ENCODE data around the gene BABAM2.

BABAM2 gene

GRCh38 chr2:27956888-27957287, 66.4 kb downstream of the BABAM2 start:
- TF ChIP-seq CTCF (IDR thresholded peaks at IDR 0.05; ENCODE audit: low read depth, low read length), result no peak
- DNase-seq (ENCODE audit: low read depth in 2 of 2), result peak; percentile 79 to 92
- no peak overlapping the region for H3K4me3 ChIP-seq (replicated peaks in 1 of 2; ENCODE audit: low read depth in 2 of 2, low read length in 2 of 2)

DNA sequence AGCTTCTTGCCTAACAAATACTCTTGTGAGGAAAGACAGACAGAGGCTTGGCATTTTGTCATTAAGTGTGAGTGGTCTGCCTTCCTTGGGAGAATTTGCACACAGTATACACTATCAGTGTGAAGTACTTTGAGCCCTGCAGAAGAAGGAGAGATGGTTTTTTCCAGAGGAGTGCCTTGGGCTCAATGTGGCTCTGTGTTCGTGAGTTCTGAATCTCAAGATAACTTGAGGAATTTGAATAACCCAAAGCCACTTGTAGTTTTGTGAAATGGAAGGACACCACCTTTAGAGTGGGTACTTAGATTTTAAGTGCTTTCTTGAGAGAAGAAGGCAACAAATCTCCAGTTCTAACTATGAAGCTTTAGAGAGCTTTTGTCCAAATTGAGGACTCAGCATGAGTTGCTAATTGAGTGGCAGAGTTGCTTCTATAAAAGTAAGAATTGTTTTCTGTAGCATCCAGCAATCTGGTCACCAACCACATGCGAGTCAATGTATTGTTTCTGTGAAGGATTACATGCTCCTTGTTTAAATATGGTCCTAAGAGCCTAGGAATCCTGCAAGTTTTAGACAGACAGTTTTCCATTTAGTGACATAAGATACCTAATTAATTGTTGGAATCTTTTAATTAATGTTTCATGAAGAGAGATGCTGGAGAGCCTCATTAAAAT, 68.3 kb downstream of the BABAM2 start:
- peak; percentile 16 to 43 for DNase-seq (ENCODE audit: low read depth in 2 of 2)
- no peak for TF ChIP-seq CTCF (IDR thresholded peaks at IDR 0.05; ENCODE audit: low read depth, low read length)
- no peak overlapping the region for H3K4me3 ChIP-seq (replicated peaks in 1 of 2; ENCODE audit: low read depth in 2 of 2, low read length in 2 of 2)

GRCh38 chr2:27959496-27959895, 69.0 kb downstream of the BABAM2 start:
- no peak overlapping the region for H3K4me3 ChIP-seq (replicated peaks in 1 of 2; ENCODE audit: low read depth in 2 of 2, low read length in 2 of 2)
- no peak for TF ChIP-seq CTCF (IDR thresholded peaks at IDR 0.05; ENCODE audit: low read depth, low read length)
- peak; percentile 75 to 76 for DNase-seq (ENCODE audit: low read depth in 2 of 2)

DNA sequence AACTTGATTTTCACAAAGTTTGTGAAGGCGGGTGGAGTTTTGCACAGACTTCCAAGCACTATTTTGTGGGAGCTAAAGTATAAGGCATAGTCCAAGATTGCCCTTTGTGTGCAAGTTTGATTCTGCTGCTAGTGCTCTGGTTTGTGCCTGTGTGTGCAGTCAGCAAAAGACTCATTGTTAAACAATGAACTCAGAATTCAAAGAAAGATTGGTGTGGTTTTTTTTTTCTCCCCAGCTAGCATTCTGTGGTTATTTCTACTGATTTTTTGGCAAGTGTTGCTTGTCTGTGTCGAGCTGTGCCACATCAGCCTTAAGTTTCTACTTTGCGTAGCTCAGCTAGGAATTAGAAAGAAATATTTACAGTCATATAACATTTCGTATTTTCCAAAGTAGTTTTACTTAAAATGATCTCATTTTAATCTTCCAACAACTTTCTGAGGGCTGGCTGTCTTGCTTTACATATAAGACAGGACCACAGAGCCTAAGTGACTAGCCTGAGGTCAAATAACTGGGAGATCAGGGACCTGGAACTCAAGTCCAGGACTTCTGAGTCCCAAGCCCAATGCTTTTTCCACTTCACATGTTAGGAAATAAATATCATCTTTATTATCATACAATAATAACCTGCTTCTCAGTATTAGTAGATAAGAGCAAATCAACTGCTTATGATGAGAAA, 69.8 kb downstream of the BABAM2 start:
- TF ChIP-seq CTCF (IDR thresholded peaks at IDR 0.05; ENCODE audit: low read depth, low read length), result no peak
- peak; percentile 89 to 94 for DNase-seq (ENCODE audit: low read depth in 2 of 2)
- H3K4me3 ChIP-seq (replicated peaks in 1 of 2; ENCODE audit: low read depth in 2 of 2, low read length in 2 of 2), result no peak overlapping the region

GRCh38 chr2:27962006-27962405, 71.5 kb downstream of the BABAM2 start:
- no peak for TF ChIP-seq CTCF (IDR thresholded peaks at IDR 0.05; ENCODE audit: low read depth, low read length)
- peak; percentile 20 to 75 for DNase-seq (ENCODE audit: low read depth in 2 of 2)
- H3K4me3 ChIP-seq (replicated peaks in 1 of 2; ENCODE audit: low read depth in 2 of 2, low read length in 2 of 2), result no peak overlapping the region

DNA sequence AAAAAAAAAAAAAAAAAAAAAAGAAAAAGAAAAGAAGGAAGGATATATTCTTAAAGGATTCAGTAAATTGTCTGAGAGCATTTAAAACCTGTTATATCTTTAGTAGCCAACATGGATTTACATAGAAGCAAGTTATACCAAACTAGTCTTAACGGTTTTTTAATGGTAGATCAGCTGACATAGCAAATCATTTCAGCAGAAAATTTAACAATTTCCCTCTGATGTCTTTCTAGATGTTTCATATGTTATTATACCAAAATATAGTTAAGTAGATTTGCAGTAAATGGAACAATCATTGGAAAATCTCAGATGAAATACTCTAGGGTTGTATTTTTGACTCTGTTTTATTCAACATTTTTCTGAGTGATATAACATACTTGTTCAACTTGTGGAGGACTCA, 72.9 kb downstream of the BABAM2 start:
- no peak for TF ChIP-seq CTCF (IDR thresholded peaks at IDR 0.05; ENCODE audit: low read depth, low read length)
- H3K4me3 ChIP-seq (replicated peaks in 1 of 2; ENCODE audit: low read depth in 2 of 2, low read length in 2 of 2), result no peak overlapping the region
- DNase-seq (ENCODE audit: low read depth in 2 of 2), result no peak

Data from cardiac fibroblast (primary cell).